GM12865 (cell line): ENCODE data around the gene BMP2K.
"Not testable (repeated sequence)": the region's sequence is repeated elsewhere in the genome, so short reads cannot be mapped to it uniquely, and the experiment has no call there.

ENCODE experiments used
- DNase-seq: peaks from one replicate; pipeline ENCODE4 v3.0.0; 2010; ENCODE audit warnings: low read depth
- H3K4me3 ChIP-seq: 2 replicates; pipeline ENCODE4 v1.5.1; 2011; ENCODE audit warnings: mild to moderate bottlenecking, low read depth, low read length, control low read depth
- CTCF ChIP-seq: IDR thresholded peaks from 2 replicates; pipeline ENCODE4 v1.5.1; 2011; ENCODE audit warnings: low read length, control low read depth, low read depth, inconsistent platforms; ENCODE audit not compliant: insufficient read depth; ENCODE audit errors: missing control alignments

The BMP2K gene

GRCh38 chr4:78863254-78863869, 87.2 kb downstream of the BMP2K start:
- H3K4me3 ChIP-seq, result no peak overlapping the region
- TF ChIP-seq CTCF, result no peak
- DNase-seq, result peak; percentile 7

- DNase-seq, result no peak
- H3K4me3 ChIP-seq, result no peak overlapping the region
- no peak for TF ChIP-seq CTCF
Observed at GRCh38 chr4:78863991-78864390, 87.8 kb downstream of the BMP2K start.

GRCh38 chr4:78864405-78865024, 88.4 kb downstream of the BMP2K start:
- peak; percentile 59 for TF ChIP-seq CTCF
- peak; percentile 85 for DNase-seq

GRCh38 chr4:78865451-78865850, 89.3 kb downstream of the BMP2K start:
- DNase-seq, result no peak
- no peak for TF ChIP-seq CTCF
- no peak overlapping the region for H3K4me3 ChIP-seq

More at GRCh38 chr4:78864405-78865024, 88.4 kb downstream of the BMP2K start:
- no peak overlapping the region for H3K4me3 ChIP-seq

GRCh38 chr4:78868712-78869111, 92.6 kb downstream of the BMP2K start:
- DNase-seq, H3K4me3 ChIP-seq: not testable (repeated sequence)

- TF ChIP-seq CTCF, result no peak
Observed at GRCh38 chr4:78870056-78870455, 93.9 kb downstream of the BMP2K start.

GRCh38 chr4:78876568-78877320, 100.6 kb downstream of the BMP2K start:
- H3K4me3 ChIP-seq, result no peak overlapping the region
- DNase-seq, result no peak
- no peak for TF ChIP-seq CTCF

More at GRCh38 chr4:78870056-78870455, 93.9 kb downstream of the BMP2K start:
- DNase-seq, result no peak
- no peak overlapping the region for H3K4me3 ChIP-seq
